ENCODE data around the gene SPATA13. TPM values are rescaled to one million over a fixed set of nuclear protein-coding genes. Genes with fewer than 3 reads are reported as not detected.

The SPATA13 gene
- total RNA-seq (100 to 1,000 TPM in 3 of 5 experiments, 10 to 100 TPM in 2; 62.2 to 104 (median 101) TPM), polyA plus RNA-seq (10 to 100 TPM; 91.4 to 96.1 TPM), total RNA-seq (154 reads per million, percentile 90 among the genes with 10 or more reads in this experiment)

DNA sequence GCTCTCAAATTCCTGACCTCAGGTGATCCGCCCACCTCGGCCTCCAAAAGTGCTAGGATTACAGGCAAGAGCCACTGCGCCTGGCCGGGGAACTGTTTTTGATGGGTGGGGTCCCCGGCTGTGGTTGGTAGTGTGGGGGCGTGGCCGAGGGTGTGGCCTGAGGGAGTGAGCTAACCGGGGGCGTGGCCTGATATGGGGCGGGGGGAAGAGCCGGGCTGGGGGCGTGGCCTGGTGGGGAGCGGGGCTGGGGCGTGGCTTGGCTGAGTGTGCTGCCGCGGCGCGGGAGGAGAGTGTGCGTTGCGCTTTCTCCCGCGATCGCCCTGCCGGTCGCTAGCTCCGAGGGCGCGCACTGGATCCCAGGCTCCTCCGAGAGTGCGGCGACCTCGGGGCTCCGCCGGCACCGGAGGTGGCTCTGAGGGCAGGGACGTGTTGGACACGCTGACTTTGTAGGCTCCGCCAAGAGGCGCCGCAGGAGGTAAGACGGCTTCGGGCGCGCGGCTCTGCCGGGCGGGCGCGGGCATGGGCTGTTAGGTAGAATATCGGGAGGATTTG is at the start of gene SPATA13:
SPATA13 (plus strand) TSS at position 263 of the 552 bp plus-strand sequence. CDS start 62,210 bp downstream, outside the sequence.
- intact Hi-C loops (cut with micrococcal nuclease), result loop anchor here (1.0 to 10.0 kb wide), 16 partner anchors 44 to 1142 kb away; partner anchors contain the start of genes MIPEP (in 2 of the 2) and NUP58 (in 1 of the 2)
- ChIA-PET POLR2A (interaction anchor here (0.6 to 1.4 kb wide), 3 partner anchors 22 to 1245 kb away, joined by 3 to 4 read pairs (median 3); no protein-coding TSS in a partner anchor), CTCF (interaction anchor here (0.7 to 2.0 kb wide), 2 partner anchors 46 to 59 kb away, joined by 3 to 7 read pairs; no protein-coding TSS in a partner anchor)
- DNase-seq (peak; percentile 84 to 95 (median 93)), ATAC-seq (peak; percentile 99)
- H3K27ac ChIP-seq (ENCODE audit: low read depth, low read length), result peak within 1 kb of the TSS; percentile 62
- peaks cover 0 to 5% (median 0%) of the 10 kb centered on the region in 3 experiments for H3K36me3 ChIP-seq (ENCODE audit: control insufficient read depth in 2 of 3, insufficient read depth in 3 of 3, low read length in 3 of 3)
- no peaks in the 10 kb centered on the region for H3K27me3 ChIP-seq (ENCODE audit: control insufficient read depth in 2 of 2, insufficient read depth in 2 of 2, low read length in 2 of 2)
- no peaks in the 10 kb centered on the region for H3K9me3 Mint-ChIP-seq
- no peaks in the 10 kb centered on the region for H3K9me3 ChIP-seq (ENCODE audit: control insufficient read depth in 2 of 3, low read length in 3 of 3)
- peaks cover 5 to 23% (median 9%) of the 10 kb centered on the region in 5 donors for H3K27me3 Mint-ChIP-seq
- H3K4me3 ChIP-seq (ENCODE audit: low read length), result peak within 1 kb of the TSS; percentile 80
- peaks cover 9 to 19% (median 13%) of the 10 kb centered on the region in 7 donors for H3K4me1 Mint-ChIP-seq
- H3K4me1 ChIP-seq (ENCODE audit: control insufficient read depth in 2 of 2, insufficient read depth in 2 of 2, low read length in 2 of 2), result peaks cover 3 to 9% of the 10 kb centered on the region in 2 donors
- H3K27ac Mint-ChIP-seq, result peak within 1 kb of the TSS in 8 of 9 donors; percentile 24 to 82 (median 65)
- peaks cover 0 to 3% (median 0%) of the 10 kb centered on the region in 5 donors for H3K36me3 Mint-ChIP-seq
- H3K4me3 Mint-ChIP-seq, result peak within 1 kb of the TSS; percentile 79 to 94 (median 88)

DNA sequence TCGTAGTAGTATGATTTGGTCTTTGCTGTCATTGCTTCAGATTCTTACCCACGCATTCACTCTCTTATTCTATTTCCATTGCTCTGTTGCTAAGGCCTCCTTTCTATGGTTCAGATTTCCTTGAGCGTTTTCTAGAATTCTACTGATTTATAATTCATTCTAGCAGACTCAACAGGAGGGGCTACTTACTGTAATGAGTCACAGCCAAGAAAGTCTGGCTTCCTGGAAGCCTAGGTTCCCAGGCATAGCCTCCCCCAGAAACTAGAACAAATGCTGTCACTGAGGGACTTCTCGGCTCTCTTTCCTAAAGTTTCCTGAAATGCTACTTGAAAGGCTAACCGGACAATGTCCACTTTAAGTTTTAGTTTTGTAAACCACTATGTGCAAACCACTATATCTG is 47.7 kb upstream of the SPATA13 start:
- Histone ChIP-seq H3K4me3 (ENCODE audit: low read length) (no peak overlapping the region), H3K36me3 (ENCODE audit: control insufficient read depth in 2 of 3, insufficient read depth in 3 of 3, low read length in 3 of 3) (no peaks in the 10 kb centered on the region), H3K27ac (ENCODE audit: low read depth, low read length) (no peak overlapping the region), H3K27me3 (ENCODE audit: control insufficient read depth in 2 of 2, insufficient read depth in 2 of 2, low read length in 2 of 2) (no peaks in the 10 kb centered on the region), H3K9me3 (ENCODE audit: control insufficient read depth in 2 of 3, low read length in 3 of 3) (no peaks in the 10 kb centered on the region), H3K4me1 (ENCODE audit: control insufficient read depth in 2 of 2, insufficient read depth in 2 of 2, low read length in 2 of 2) (no peaks in the 10 kb centered on the region)
- Mint-ChIP-seq H3K4me3 (no peak overlapping the region), H3K4me1 (no peaks in the 10 kb centered on the region), H3K27ac (peak overlapping the region in 1 of 9 donors; percentile 57), H3K36me3 (no peaks in the 10 kb centered on the region), H3K27me3 (peaks cover 0 to 42% (median 5%) of the 10 kb centered on the region in 5 donors), H3K9me3 (peaks cover 0 to 3% (median 0%) of the 10 kb centered on the region in 11 donors)
- intact Hi-C loops (cut with micrococcal nuclease), result no loop called here
- POLR2A ChIA-PET, result no interaction called here
- CTCF ChIA-PET, result no interaction called here
- DNase-seq (no peak), ATAC-seq (no peak)

DNA sequence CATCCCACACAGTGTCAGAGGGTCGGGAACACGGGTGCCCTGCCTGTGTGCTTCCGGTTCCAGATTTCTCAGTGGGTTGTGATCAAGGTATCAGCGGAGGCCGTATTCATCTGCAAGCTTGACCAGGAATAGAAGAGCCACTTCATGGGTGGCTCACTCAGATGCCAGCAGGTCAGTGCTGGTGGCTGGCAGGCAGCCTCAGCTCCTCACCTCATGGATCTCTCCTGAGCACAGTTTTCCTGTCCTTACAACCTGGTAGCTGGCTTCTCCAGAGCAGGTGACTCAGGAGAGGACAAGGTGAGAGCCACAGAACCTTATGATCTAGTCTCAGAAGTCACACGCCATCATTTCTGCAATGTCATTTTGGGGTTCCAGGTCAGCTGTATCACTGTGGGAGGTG is 44.8 kb upstream of the SPATA13 start:
- Histone ChIP-seq H3K4me3 (ENCODE audit: low read length) (no peak overlapping the region), H3K4me1 (ENCODE audit: control insufficient read depth in 2 of 2, insufficient read depth in 2 of 2, low read length in 2 of 2) (no peaks in the 10 kb centered on the region), H3K9me3 (ENCODE audit: control insufficient read depth in 2 of 3, low read length in 3 of 3) (no peaks in the 10 kb centered on the region), H3K27ac (ENCODE audit: low read depth, low read length) (no peak overlapping the region), H3K36me3 (ENCODE audit: control insufficient read depth in 2 of 3, insufficient read depth in 3 of 3, low read length in 3 of 3) (no peaks in the 10 kb centered on the region), H3K27me3 (ENCODE audit: control insufficient read depth in 2 of 2, insufficient read depth in 2 of 2, low read length in 2 of 2) (no peaks in the 10 kb centered on the region)
- ATAC-seq (no peak), DNase-seq (no peak)
- Mint-ChIP-seq H3K36me3 (no peaks in the 10 kb centered on the region), H3K27me3 (peaks cover 0 to 36% (median 5%) of the 10 kb centered on the region in 5 donors), H3K27ac (no peak overlapping the region), H3K9me3 (no peaks in the 10 kb centered on the region), H3K4me3 (no peak overlapping the region), H3K4me1 (peaks cover 0 to 5% (median 0%) of the 10 kb centered on the region in 7 donors)
- CTCF ChIA-PET, result no interaction called here
- intact Hi-C loops (cut with micrococcal nuclease), result no loop called here
- POLR2A ChIA-PET, result interaction anchor here (0.8 kb wide), 1 partner anchor 15 kb away, joined by 3 read pairs; no protein-coding TSS in a partner anchor

DNA sequence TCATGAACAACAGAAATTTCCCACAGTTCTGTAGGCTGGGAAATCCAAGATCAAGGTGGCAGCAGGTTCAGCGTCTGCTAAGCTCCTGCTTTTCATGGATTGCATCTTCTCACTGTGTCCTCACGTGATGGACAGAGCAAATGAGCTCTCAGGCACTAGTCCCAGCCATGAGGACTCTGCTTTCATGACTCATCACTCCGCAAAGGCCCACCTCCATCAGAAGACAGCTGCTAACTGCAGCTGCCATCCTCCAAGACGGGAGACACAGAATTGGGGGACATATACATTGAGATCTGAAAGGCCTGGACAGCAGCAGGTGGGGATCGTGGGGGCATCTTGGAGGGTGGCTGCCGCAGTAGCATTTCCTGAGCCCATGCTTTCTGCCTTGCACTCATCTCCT is 44.4 kb upstream of the SPATA13 start:
- no peak overlapping the region for H3K27ac Mint-ChIP-seq
- Histone ChIP-seq H3K4me3 (ENCODE audit: low read length) (no peak overlapping the region), H3K27ac (ENCODE audit: low read depth, low read length) (no peak overlapping the region), H3K9me3 (ENCODE audit: control insufficient read depth in 2 of 3, low read length in 3 of 3) (no peaks in the 10 kb centered on the region), H3K36me3 (ENCODE audit: control insufficient read depth in 2 of 3, insufficient read depth in 3 of 3, low read length in 3 of 3) (no peaks in the 10 kb centered on the region), H3K27me3 (ENCODE audit: control insufficient read depth in 2 of 2, insufficient read depth in 2 of 2, low read length in 2 of 2) (no peaks in the 10 kb centered on the region), H3K4me1 (ENCODE audit: control insufficient read depth in 2 of 2, insufficient read depth in 2 of 2, low read length in 2 of 2) (no peaks in the 10 kb centered on the region)
- H3K27me3 Mint-ChIP-seq, result peaks cover 0 to 35% (median 5%) of the 10 kb centered on the region in 5 donors
- peaks cover 0 to 10% (median 0%) of the 10 kb centered on the region in 7 donors for H3K4me1 Mint-ChIP-seq
- H3K36me3 Mint-ChIP-seq, result no peaks in the 10 kb centered on the region
- no peak for ATAC-seq
- ChIA-PET CTCF (no interaction called here), POLR2A (no interaction called here)
- H3K9me3 Mint-ChIP-seq, result no peaks in the 10 kb centered on the region
- no peak overlapping the region for H3K4me3 Mint-ChIP-seq
- no peak for DNase-seq
- intact Hi-C loops (cut with micrococcal nuclease), result no loop called here

DNA sequence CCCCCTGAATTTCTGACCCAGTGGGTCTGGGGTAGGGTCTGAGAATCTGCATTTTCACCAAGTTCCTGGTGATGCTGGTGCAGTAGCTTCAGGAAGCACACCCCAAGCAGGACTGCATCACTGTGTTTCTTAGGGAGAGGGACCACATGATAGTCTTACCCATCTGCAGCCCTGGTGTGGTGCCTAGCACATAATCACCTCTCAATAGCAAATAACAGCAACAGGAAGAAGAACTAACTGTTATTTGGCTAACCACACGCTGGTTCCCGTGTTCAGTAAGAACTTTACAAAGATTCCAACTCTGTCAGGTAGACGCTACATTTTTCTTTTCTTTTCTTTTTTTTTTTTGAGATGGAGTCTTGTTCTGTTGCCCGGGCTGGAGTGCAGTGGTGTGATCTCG is 41.9 kb upstream of the SPATA13 start:
- no peak overlapping the region for H3K27ac Mint-ChIP-seq
- peaks cover 5 to 29% (median 8%) of the 10 kb centered on the region in 5 donors for H3K27me3 Mint-ChIP-seq
- no peak for DNase-seq
- no peaks in the 10 kb centered on the region for H3K36me3 Mint-ChIP-seq
- Histone ChIP-seq H3K4me1 (ENCODE audit: control insufficient read depth in 2 of 2, insufficient read depth in 2 of 2, low read length in 2 of 2) (no peaks in the 10 kb centered on the region), H3K27ac (ENCODE audit: low read depth, low read length) (no peak overlapping the region), H3K27me3 (ENCODE audit: control insufficient read depth in 2 of 2, insufficient read depth in 2 of 2, low read length in 2 of 2) (no peaks in the 10 kb centered on the region), H3K4me3 (ENCODE audit: low read length) (no peak overlapping the region), H3K36me3 (ENCODE audit: control insufficient read depth in 2 of 3, insufficient read depth in 3 of 3, low read length in 3 of 3) (no peaks in the 10 kb centered on the region), H3K9me3 (ENCODE audit: control insufficient read depth in 2 of 3, low read length in 3 of 3) (no peaks in the 10 kb centered on the region)
- H3K9me3 Mint-ChIP-seq, result no peaks in the 10 kb centered on the region
- no peak overlapping the region for H3K4me3 Mint-ChIP-seq
- CTCF ChIA-PET, result no interaction called here
- ATAC-seq, result no peak
- H3K4me1 Mint-ChIP-seq, result peaks cover 0 to 26% (median 8%) of the 10 kb centered on the region in 7 donors
- intact Hi-C loops (cut with micrococcal nuclease), result no loop called here
- POLR2A ChIA-PET, result no interaction called here

DNA sequence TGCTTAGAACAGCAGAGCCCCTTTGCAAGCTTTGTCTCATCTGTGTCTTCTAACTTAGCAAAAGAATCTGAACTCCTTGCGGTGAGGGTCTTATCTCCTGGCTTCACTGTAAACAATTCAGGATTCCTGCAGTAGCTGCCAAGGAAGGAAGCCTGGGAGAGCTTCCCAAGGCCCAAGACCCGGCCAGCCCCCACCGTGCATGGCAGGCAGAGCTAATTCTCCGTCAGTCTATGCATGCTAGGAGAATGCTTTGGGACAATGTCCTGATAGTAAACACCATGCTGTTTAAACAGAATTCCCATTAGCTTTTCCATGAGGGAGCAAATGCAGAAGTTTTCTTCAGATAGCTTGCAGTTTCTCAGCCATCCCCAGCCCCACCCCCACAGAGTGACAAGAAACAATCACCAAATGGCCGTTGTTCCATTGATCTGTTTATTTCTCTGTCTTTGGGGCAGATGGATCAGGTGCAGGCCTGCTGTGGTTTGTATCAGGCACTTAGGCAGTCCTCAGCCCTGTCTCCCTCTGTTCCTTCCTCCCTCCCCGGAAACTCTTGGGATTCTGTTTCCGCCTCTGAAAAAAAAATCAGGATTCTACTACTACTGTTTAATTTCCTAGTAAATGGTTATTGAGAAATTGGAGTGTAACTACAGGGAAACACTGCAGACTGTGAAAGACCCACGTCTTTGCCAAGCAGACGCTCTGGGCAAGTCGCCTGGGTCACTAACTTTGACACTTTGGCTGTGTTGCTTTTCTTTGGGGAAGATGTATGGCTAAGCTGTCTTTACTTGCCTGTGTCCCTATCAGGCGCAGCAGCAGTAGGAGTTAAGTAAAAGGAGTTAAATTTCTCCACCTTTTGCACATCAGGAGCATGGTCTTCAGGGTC is 40.7 kb upstream of the SPATA13 start:
- no peak overlapping the region for H3K27ac ChIP-seq (ENCODE audit: low read depth, low read length)
- no peaks in the 10 kb centered on the region for H3K9me3 ChIP-seq (ENCODE audit: control insufficient read depth in 2 of 3, low read length in 3 of 3)
- ATAC-seq (no peak), DNase-seq (no peak)
- H3K27ac Mint-ChIP-seq, result no peak overlapping the region
- intact Hi-C loops (cut with micrococcal nuclease), result no loop called here
- peaks cover 4 to 33% (median 6%) of the 10 kb centered on the region in 5 donors for H3K27me3 Mint-ChIP-seq
- H3K4me1 Mint-ChIP-seq, result peaks cover 0 to 33% (median 8%) of the 10 kb centered on the region in 7 donors
- CTCF ChIA-PET, result no interaction called here
- POLR2A ChIA-PET, result no interaction called here
- H3K4me1 ChIP-seq (ENCODE audit: control insufficient read depth in 2 of 2, insufficient read depth in 2 of 2, low read length in 2 of 2), result no peaks in the 10 kb centered on the region
- H3K36me3 Mint-ChIP-seq, result no peaks in the 10 kb centered on the region
- H3K4me3 Mint-ChIP-seq, result no peak overlapping the region
- H3K27me3 ChIP-seq (ENCODE audit: control insufficient read depth in 2 of 2, insufficient read depth in 2 of 2, low read length in 2 of 2), result no peaks in the 10 kb centered on the region
- no peak overlapping the region for H3K4me3 ChIP-seq (ENCODE audit: low read length)
- no peaks in the 10 kb centered on the region for H3K36me3 ChIP-seq (ENCODE audit: control insufficient read depth in 2 of 3, insufficient read depth in 3 of 3, low read length in 3 of 3)
- no peaks in the 10 kb centered on the region for H3K9me3 Mint-ChIP-seq

Data from naive thymus-derived CD4-positive, alpha-beta T cell (primary cell).